K562 (cell line): ENCODE results near the gene HNRNPD. TPM values are rescaled to one million over a fixed set of nuclear protein-coding genes. Genes with fewer than 3 reads are reported as not detected.

ENCODE experiments used
- BRD9 ChIP-seq: fragments of 450-650 bp; IDR thresholded peaks from 2 replicates; pipeline ENCODE4 v1.6.1; 2018; ENCODE audit warnings: low read depth; ENCODE audit not compliant: partially characterized antibody
- E2F6 ChIP-seq, 2 experiments: IDR thresholded peaks; 2 replicates each; pipeline ENCODE4 v1.6.1; 2011; ENCODE audit warnings: borderline replicate concordance in 1 of 2, control low read depth in 1 of 2, low read depth in 1 of 2, low read length in 1 of 2, mild to moderate bottlenecking in 1 of 2, mixed read lengths in 1 of 2, moderate library complexity in 1 of 2; ENCODE audit not compliant: insufficient read depth in 1 of 2, insufficient read length in 1 of 2, poor library complexity in 1 of 2, severe bottlenecking in 1 of 2; ENCODE audit errors: extremely low read depth in 1 of 2
- FIP1L1 ChIP-seq: fragments of 200-400 bp; formaldehyde crosslinking; IDR thresholded peaks from 2 replicates; pipeline ENCODE4 v1.6.1; 2018; ENCODE audit warnings: mild to moderate bottlenecking, low read depth, low read length; ENCODE audit not compliant: poor library complexity, severe bottlenecking
- NKRF ChIP-seq: fragments of 450-650 bp; IDR thresholded peaks from 2 replicates; pipeline ENCODE4 v1.6.1; 2016; ENCODE audit warnings: borderline replicate concordance
- PHB2 ChIP-seq: fragments of 450-650 bp; IDR thresholded peaks from 2 replicates; pipeline ENCODE4 v1.6.1; 2017; ENCODE audit warnings: low read depth
- PHF20 ChIP-seq: fragments of 450-650 bp; IDR thresholded peaks from 2 replicates; pipeline ENCODE4 v1.6.1; 2018; ENCODE audit not compliant: partially characterized antibody
- POLR2B ChIP-seq: fragments of 450-650 bp; IDR thresholded peaks from 2 replicates; pipeline ENCODE4 v1.6.1; 2018; ENCODE audit warnings: low read depth; ENCODE audit not compliant: partially characterized antibody
- RBM15 ChIP-seq: fragments of 200-400 bp; formaldehyde crosslinking; IDR thresholded peaks from 2 replicates; pipeline ENCODE4 v1.6.1; 2018; ENCODE audit warnings: mild to moderate bottlenecking, low read length, moderate library complexity; ENCODE audit not compliant: insufficient read depth
- SETDB1 ChIP-seq: IDR thresholded peaks from one replicate; pipeline ENCODE4 v1.6.1; 2012; ENCODE audit warnings: low read length, control low read depth, inconsistent platforms
- SIX5 ChIP-seq, 2 experiments: IDR thresholded peaks; 2 replicates each; pipeline ENCODE4 v1.6.1; 2011; ENCODE audit warnings: low read length in 2 of 2, borderline replicate concordance in 1 of 2, low read depth in 1 of 2, mild to moderate bottlenecking in 1 of 2, moderate library complexity in 1 of 2; ENCODE audit not compliant: insufficient read depth in 1 of 2
- SNRNP70 ChIP-seq: fragments of 200-400 bp; formaldehyde crosslinking; optimal IDR thresholded peaks from 2 replicates; pipeline ENCODE3; 2017; ENCODE audit warnings: low read depth, low read length
- SOX6 ChIP-seq: fragments of 450-650 bp; IDR thresholded peaks from 2 replicates; pipeline ENCODE4 v1.6.1; 2014; ENCODE audit warnings: mild to moderate bottlenecking
- STAT6 ChIP-seq: sonication (generic); formaldehyde crosslinking; IDR thresholded peaks from 2 replicates; pipeline ENCODE4 v1.8.1; 2023; ENCODE audit warnings: mild to moderate bottlenecking, missing genetic modification reagents
- U2AF2 ChIP-seq: fragments of 200-400 bp; formaldehyde crosslinking; optimal IDR thresholded peaks from 2 replicates; pipeline ENCODE3; 2017; ENCODE audit warnings: low read depth, mild to moderate bottlenecking, low read length
- ZBTB1 ChIP-seq: sonication (generic); formaldehyde crosslinking; IDR thresholded peaks from 2 replicates; pipeline ENCODE4 v1.8.1; 2023; ENCODE audit warnings: missing genetic modification reagents, low read depth, mild to moderate bottlenecking, borderline replicate concordance
- ZFP1 ChIP-seq: fragments of 450-650 bp; formaldehyde crosslinking; IDR thresholded peaks from 2 replicates; pipeline ENCODE4 v1.4.0; 2020; ENCODE audit warnings: mild to moderate bottlenecking, mixed read lengths
- ZHX1 ChIP-seq: fragments of 150-350 bp; conservative IDR thresholded peaks from 2 replicates; pipeline ENCODE4 v1.6.1; 2014; ENCODE audit warnings: low read length
- polyA plus RNA-seq, 8 experiments: library from polyadenylated mRNA; depleted of rRNA in 4 of 8; stranded (reverse) in 5 of 8; unstranded in 3 of 8; fragments of >200 nt; fragmentation: Nextera tagmentation in 2 of 8; fragmentation: Illumina TruSeq in 1 of 8; extraction: Ambion mirVana in 2 of 8; extraction: Trizol in 1 of 8; gene quantifications; 2 replicates each; pipeline versions ENCODE4 v1.2.1 to v1.2.3, GENCODE V29; 2011 to 2014; ENCODE audit warnings: inconsistent platforms in 1 of 8, missing spikeins in 1 of 8
- total RNA-seq, 7 experiments: library from RNA; depleted of rRNA in 6 of 7; stranded (reverse); fragments of >200 nt in 6 of 7; fragmentation: Illumina TruSeq in 2 of 7; extraction: Trizol in 2 of 7; gene quantifications; 2 replicates each; pipeline versions ENCODE4 v1.2.1 to v1.2.3, GENCODE V29; 2011 to 2021; ENCODE audit warnings: low replicate concordance in 1 of 7

HNRNPD gene
- total and polyA plus RNA-seq, 9 of the 15 experiments (the other 6 are each of a cell fraction or from before 2014, with no cell fraction given), result 92.4 to 955 (median 160) TPM

GRCh38 chr4:82373816-82374625, at the start of gene HNRNPD (continued):
- TF ChIP-seq SETDB1 (no peak), PHB2 (no peak), RBM15 (no peak), ZFP1 (CRISPR knock-in tag) (no peak), PHF20 (peak; percentile 65), POLR2B (peak; percentile 77), ZHX1 (no peak), E2F6 (IDR thresholded peaks at IDR 0.05; ENCODE audit: borderline replicate concordance in 1 of 2, extremely low read depth in 1 of 2, insufficient read depth in 1 of 2, insufficient read length in 1 of 2, low read depth in 1 of 2, low read length in 1 of 2, poor library complexity in 1 of 2, severe bottlenecking in 1 of 2) (peak; percentile 63 to 88), FIP1L1 (peak; percentile 86), NKRF (no peak; the same call in 1 of the 2 replicates), SOX6 (0 out of 2 replicates have a peak, but pooled peaks have one; percentile 69), ZBTB1 (CRISPR knock-in tag) (0 out of 2 replicates have a peak, but pooled peaks have one; percentile 61), SIX5 (IDR thresholded peaks at IDR 0.05; ENCODE audit: borderline replicate concordance in 1 of 2, insufficient read depth in 1 of 2, low read depth in 1 of 2, low read length in 2 of 2) (no peak), SNRNP70 (no peak), STAT6 (CRISPR knock-in tag) (0 out of 2 replicates have a peak, but pooled peaks have one; percentile 46), BRD9 (peak; percentile 30), U2AF2 (no peak)
